AG04450 (cell line): Measurements from ENCODE around the gene REELD1. TPM values are rescaled to one million over a fixed set of nuclear protein-coding genes. Genes with fewer than 3 reads are reported as not detected.

ENCODE experiments used
- CTCF ChIA-PET: fragments of 300-600, 350-600 bp; formaldehyde crosslinking; extraction: SDS; loops from one replicate; lab custom pipeline; 2022; ENCODE audit warnings: antibody characterized with exemption, inconsistent platforms; lab: Charles Lee
- POLR2A ChIA-PET: fragments of 350-600 bp; formaldehyde crosslinking; extraction: SDS; loops from one replicate; lab custom pipeline; 2021; ENCODE audit warnings: antibody characterized with exemption, inconsistent platforms; lab: Yijun Ruan, JAX
- DNase-seq: peaks from one replicate; pipeline ENCODE4 v3.0.0-alpha.2; 2011; ENCODE audit warnings: low read depth, low spot score
- H3K27ac ChIP-seq: one replicate; pipeline ENCODE4 v1.5.1; 2012; ENCODE audit warnings: low read depth, low read length, control low read depth
- H3K27me3 ChIP-seq: one replicate; pipeline ENCODE4 v1.6.0; 2012; ENCODE audit warnings: low read length; ENCODE audit not compliant: control insufficient read depth, insufficient read depth
- H3K4me3 ChIP-seq: 2 replicates; pipeline ENCODE4 v1.5.1; 2011; ENCODE audit warnings: mild to moderate bottlenecking, low read depth, low read length, control low read depth
- H3K9me3 ChIP-seq: 2 replicates; pipeline ENCODE4 v1.5.1; 2012; ENCODE audit warnings: low read length; ENCODE audit not compliant: control insufficient read depth, insufficient read depth
- CTCF ChIP-seq: IDR thresholded peaks from 2 replicates; pipeline ENCODE4 v1.5.1; 2011; ENCODE audit warnings: low read depth, low read length, control low read depth, inconsistent platforms
- polyA plus RNA-seq: library from polyadenylated mRNA; depleted of rRNA; stranded (reverse); fragments of >200 nt; gene quantifications from 2 replicates; pipeline ENCODE4 v1.2.3, GENCODE V29; 2011

REELD1 gene
- polyA plus RNA-seq, 1 experiment, result not detected

- no peaks in the 10 kb centered on the region for H3K9me3 ChIP-seq
- POLR2A ChIA-PET, result no interaction called here
- no peak overlapping the region for H3K27ac ChIP-seq
- H3K4me3 ChIP-seq, result no peak overlapping the region
- no peak for DNase-seq
- CTCF ChIA-PET, result interaction anchor here (2.0 kb wide), 1 partner anchor 74 kb away, joined by 4 read pairs; no protein-coding TSS in a partner anchor
- H3K27me3 ChIP-seq, result no peaks in the 10 kb centered on the region
- TF ChIP-seq CTCF, result no peak
Observed at GRCh38 chr4:146267826-146268225, 53.5 kb downstream of the REELD1 start.

- no peak overlapping the region for H3K27ac ChIP-seq
- no peak for TF ChIP-seq CTCF
- no peak overlapping the region for H3K4me3 ChIP-seq
- H3K27me3 ChIP-seq, result no peaks in the 10 kb centered on the region
- POLR2A ChIA-PET, result no interaction called here
- H3K9me3 ChIP-seq, result no peaks in the 10 kb centered on the region
- CTCF ChIA-PET, result interaction anchor here (2.0 kb wide), 1 partner anchor 72 kb away, joined by 4 read pairs; no protein-coding TSS in a partner anchor
- DNase-seq, result no peak
Observed at GRCh38 chr4:146269228-146269653, 54.9 kb downstream of the REELD1 start.

- Histone ChIP-seq H3K27me3 (no peaks in the 10 kb centered on the region), H3K9me3 (no peaks in the 10 kb centered on the region), H3K4me3 (no peak overlapping the region), H3K27ac (no peak overlapping the region)
- CTCF ChIA-PET, result interaction anchor here (1.7 kb wide), 1 partner anchor 29 kb away, joined by 4 read pairs; no protein-coding TSS in a partner anchor
- no peak for DNase-seq
- TF ChIP-seq CTCF, result no peak
- POLR2A ChIA-PET, result no interaction called here
Observed at GRCh38 chr4:146271466-146271865, 57.1 kb downstream of the REELD1 start.

GRCh38 chr4:146273204-146273901, 59.0 kb downstream of the REELD1 start:
- Histone ChIP-seq H3K4me3 (no peak overlapping the region), H3K27ac (no peak overlapping the region), H3K9me3 (no peaks in the 10 kb centered on the region), H3K27me3 (no peaks in the 10 kb centered on the region)
- POLR2A ChIA-PET, result no interaction called here
- DNase-seq, result no peak
- CTCF ChIA-PET, result interaction anchor here (0.6 to 0.7 kb wide), 2 partner anchors 644 to 789 kb away, joined by 3 to 4 read pairs; no protein-coding TSS in a partner anchor
- TF ChIP-seq CTCF, result no peak

GRCh38 chr4:146274774-146275173, 60.4 kb downstream of the REELD1 start:
- no peaks in the 10 kb centered on the region for H3K27me3 ChIP-seq

More at GRCh38 chr4:146274774-146275173, 60.4 kb downstream of the REELD1 start:
- CTCF ChIA-PET, result no interaction called here
- DNase-seq, result no peak
- Histone ChIP-seq H3K27ac (no peak overlapping the region), H3K9me3 (no peaks in the 10 kb centered on the region), H3K4me3 (no peak overlapping the region)
- no peak for TF ChIP-seq CTCF
- POLR2A ChIA-PET, result interaction anchor here (0.7 kb wide), 1 partner anchor 231 kb away, joined by 5 read pairs; no protein-coding TSS in a partner anchor
